B cell (primary cell): Measurements from ENCODE around the gene LTC4S.

Experiments used
- CTCF ChIP-seq: fragments of 200-600 bp; IDR thresholded peaks from one replicate; pipeline ENCODE4 v1.8.0; 2022; ENCODE audit warnings: antibody characterized with exemption, mild to moderate bottlenecking
- EZH2 ChIP-seq: IDR thresholded peaks from 2 replicates; pipeline ENCODE4 v1.6.1; 2012; ENCODE audit warnings: borderline replicate concordance, low read depth, mild to moderate bottlenecking, moderate library complexity, low read length; ENCODE audit not compliant: insufficient read depth, poor library complexity, severe bottlenecking

- TF ChIP-seq CTCF (no peak), EZH2 (no peak)
Observed at GRCh38 chr5:179758955-179759354, 34.8 kb upstream of the LTC4S start.
